ENCODE measurements around the gene DOCK3.

The DOCK3 gene

DNA sequence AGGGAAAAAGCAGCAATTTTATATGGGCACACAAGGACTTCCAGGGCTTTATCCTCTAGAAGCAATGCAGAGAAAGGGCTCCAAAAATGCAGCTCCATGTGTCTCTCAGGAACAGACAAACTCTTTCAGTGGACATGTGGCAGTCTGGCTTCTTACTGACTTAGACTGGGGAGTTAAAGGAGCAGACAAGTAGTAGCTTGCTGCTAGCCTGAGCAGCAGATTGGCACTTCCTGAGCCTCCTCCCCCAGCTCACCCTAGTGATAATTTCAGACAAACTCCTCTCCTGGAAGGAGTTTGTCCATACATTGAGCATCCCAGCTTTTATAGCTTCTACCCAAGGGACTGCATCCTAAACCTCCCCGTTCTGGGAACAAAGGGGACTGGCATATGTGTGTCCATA lies 608.7 kb downstream of the DOCK3 start:
- no peak overlapping the region for H3K4me3 ChIP-seq (replicated peaks; ENCODE audit: insufficient read depth, low read length)
- TF ChIP-seq SPI1 (IDR thresholded peaks at IDR 0.05; ENCODE audit: borderline replicate concordance, low read depth) = no peak
- TF ChIP-seq GABPA (IDR thresholded peaks at IDR 0.05; ENCODE audit: low read depth) = no peak
- TF ChIP-seq, protein P1, sequence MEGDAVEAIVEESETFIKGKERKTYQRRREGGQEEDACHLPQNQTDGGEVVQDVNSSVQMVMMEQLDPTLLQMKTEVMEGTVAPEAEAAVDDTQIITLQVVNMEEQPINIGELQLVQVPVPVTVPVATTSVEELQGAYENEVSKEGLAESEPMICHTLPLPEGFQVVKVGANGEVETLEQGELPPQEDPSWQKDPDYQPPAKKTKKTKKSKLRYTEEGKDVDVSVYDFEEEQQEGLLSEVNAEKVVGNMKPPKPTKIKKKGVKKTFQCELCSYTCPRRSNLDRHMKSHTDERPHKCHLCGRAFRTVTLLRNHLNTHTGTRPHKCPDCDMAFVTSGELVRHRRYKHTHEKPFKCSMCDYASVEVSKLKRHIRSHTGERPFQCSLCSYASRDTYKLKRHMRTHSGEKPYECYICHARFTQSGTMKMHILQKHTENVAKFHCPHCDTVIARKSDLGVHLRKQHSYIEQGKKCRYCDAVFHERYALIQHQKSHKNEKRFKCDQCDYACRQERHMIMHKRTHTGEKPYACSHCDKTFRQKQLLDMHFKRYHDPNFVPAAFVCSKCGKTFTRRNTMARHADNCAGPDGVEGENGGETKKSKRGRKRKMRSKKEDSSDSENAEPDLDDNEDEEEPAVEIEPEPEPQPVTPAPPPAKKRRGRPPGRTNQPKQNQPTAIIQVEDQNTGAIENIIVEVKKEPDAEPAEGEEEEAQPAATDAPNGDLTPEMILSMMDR (IDR thresholded peaks at IDR 0.05; ENCODE audit: insufficient read depth, low read length) = no peak
- TF ChIP-seq, protein P2, sequence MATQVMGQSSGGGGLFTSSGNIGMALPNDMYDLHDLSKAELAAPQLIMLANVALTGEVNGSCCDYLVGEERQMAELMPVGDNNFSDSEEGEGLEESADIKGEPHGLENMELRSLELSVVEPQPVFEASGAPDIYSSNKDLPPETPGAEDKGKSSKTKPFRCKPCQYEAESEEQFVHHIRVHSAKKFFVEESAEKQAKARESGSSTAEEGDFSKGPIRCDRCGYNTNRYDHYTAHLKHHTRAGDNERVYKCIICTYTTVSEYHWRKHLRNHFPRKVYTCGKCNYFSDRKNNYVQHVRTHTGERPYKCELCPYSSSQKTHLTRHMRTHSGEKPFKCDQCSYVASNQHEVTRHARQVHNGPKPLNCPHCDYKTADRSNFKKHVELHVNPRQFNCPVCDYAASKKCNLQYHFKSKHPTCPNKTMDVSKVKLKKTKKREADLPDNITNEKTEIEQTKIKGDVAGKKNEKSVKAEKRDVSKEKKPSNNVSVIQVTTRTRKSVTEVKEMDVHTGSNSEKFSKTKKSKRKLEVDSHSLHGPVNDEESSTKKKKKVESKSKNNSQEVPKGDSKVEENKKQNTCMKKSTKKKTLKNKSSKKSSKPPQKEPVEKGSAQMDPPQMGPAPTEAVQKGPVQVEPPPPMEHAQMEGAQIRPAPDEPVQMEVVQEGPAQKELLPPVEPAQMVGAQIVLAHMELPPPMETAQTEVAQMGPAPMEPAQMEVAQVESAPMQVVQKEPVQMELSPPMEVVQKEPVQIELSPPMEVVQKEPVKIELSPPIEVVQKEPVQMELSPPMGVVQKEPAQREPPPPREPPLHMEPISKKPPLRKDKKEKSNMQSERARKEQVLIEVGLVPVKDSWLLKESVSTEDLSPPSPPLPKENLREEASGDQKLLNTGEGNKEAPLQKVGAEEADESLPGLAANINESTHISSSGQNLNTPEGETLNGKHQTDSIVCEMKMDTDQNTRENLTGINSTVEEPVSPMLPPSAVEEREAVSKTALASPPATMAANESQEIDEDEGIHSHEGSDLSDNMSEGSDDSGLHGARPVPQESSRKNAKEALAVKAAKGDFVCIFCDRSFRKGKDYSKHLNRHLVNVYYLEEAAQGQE (IDR thresholded peaks at IDR 0.05; ENCODE audit: insufficient replicate concordance, low read depth) = no peak
- no peak for TF ChIP-seq POLR2AphosphoS5 (IDR thresholded peaks at IDR 0.05; ENCODE audit: low read depth)
- DNase-seq (ENCODE audit: low read depth in 1 of 2, low spot score in 1 of 2) = no peak
- H3K27ac ChIP-seq (replicated peaks) = no peak overlapping the region
- no peaks in the 10 kb centered on the region for H3K27me3 ChIP-seq (ENCODE audit: insufficient read depth, poor library complexity, severe bottlenecking)

DNA sequence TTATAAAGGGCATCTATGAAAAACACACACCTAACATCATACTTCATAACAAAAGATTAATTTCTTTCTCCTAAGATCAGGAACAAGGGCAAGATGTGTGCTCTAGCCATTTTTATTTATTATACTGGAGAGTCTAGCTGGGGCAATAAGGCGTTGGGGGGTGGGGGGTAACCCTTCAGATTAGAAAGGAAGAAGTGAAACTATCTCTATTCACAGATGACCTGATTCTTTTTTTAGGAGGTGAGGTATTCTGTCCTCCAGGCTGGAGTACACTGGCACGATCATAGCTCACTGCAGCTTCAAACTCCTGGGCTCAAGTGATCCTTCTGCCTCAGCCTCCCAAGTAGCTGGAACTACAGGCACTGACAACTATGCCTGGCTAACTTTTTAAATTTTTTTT lies 620.9 kb downstream of the DOCK3 start:
- no peak overlapping the region for H3K4me3 ChIP-seq (replicated peaks; ENCODE audit: insufficient read depth, low read length)
- H3K27me3 ChIP-seq (ENCODE audit: insufficient read depth, poor library complexity, severe bottlenecking) = no peaks in the 10 kb centered on the region
- TF ChIP-seq SPI1 (IDR thresholded peaks at IDR 0.05; ENCODE audit: borderline replicate concordance, low read depth) = no peak
- TF ChIP-seq, protein P2 (IDR thresholded peaks at IDR 0.05; ENCODE audit: insufficient replicate concordance, low read depth) = no peak
- TF ChIP-seq GABPA (IDR thresholded peaks at IDR 0.05; ENCODE audit: low read depth) = no peak
- TF ChIP-seq, protein P1 (IDR thresholded peaks at IDR 0.05; ENCODE audit: insufficient read depth, low read length) = no peak
- no peak for TF ChIP-seq POLR2AphosphoS5 (IDR thresholded peaks at IDR 0.05; ENCODE audit: low read depth)
- H3K27ac ChIP-seq (replicated peaks) = no peak overlapping the region
- no peak for DNase-seq (ENCODE audit: low read depth in 1 of 2, low spot score in 1 of 2)

DNA sequence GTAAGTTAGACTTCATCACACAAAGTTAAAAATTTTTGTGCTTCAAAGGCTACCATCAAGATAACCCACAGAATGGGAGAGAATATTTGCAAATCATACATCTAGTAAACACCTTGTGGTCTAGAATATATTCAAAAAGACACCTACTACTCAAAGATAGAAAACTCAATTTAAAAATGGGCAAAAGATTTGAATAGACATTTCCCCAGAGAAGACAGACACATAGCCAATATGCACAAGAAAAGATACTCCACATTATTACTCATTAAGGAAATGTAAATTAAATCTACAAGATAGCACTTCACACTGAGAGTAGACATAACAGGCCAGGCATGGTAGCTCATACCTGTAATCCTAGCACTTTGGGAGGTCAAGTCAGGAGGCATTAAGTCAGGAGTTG lies 622.6 kb downstream of the DOCK3 start:
- Histone ChIP-seq H3K4me3 (replicated peaks; ENCODE audit: insufficient read depth, low read length) (no peak overlapping the region), H3K27me3 (ENCODE audit: insufficient read depth, poor library complexity, severe bottlenecking) (no peaks in the 10 kb centered on the region), H3K27ac (replicated peaks) (no peak overlapping the region)
- TF ChIP-seq SPI1 (IDR thresholded peaks at IDR 0.05; ENCODE audit: borderline replicate concordance, low read depth) (no peak), GABPA (IDR thresholded peaks at IDR 0.05; ENCODE audit: low read depth) (no peak), POLR2AphosphoS5 (IDR thresholded peaks at IDR 0.05; ENCODE audit: low read depth) (no peak)
- TF ChIP-seq, protein P2 (IDR thresholded peaks at IDR 0.05; ENCODE audit: insufficient replicate concordance, low read depth) = no peak
- TF ChIP-seq, protein P1 (IDR thresholded peaks at IDR 0.05; ENCODE audit: insufficient read depth, low read length) = no peak
- no peak for DNase-seq (ENCODE audit: low read depth in 1 of 2, low spot score in 1 of 2)

All from HL-60 (cell line).